Stimulated activated CD8-positive, alpha-beta memory T cell treated with anti-CD3 and anti-CD28 coated beads, Interleukin-2, amount 100 ng/mL, for 1 hour (primary cell): ENCODE results near the gene RAB12.

Experiments used
- DNase-seq, 2 donors: peaks; one replicate each; pipeline ENCODE4 v3.0.0-alpha.2; 2020; ENCODE audit warnings: low read depth in 2 of 2

Gene RAB12

DNA sequence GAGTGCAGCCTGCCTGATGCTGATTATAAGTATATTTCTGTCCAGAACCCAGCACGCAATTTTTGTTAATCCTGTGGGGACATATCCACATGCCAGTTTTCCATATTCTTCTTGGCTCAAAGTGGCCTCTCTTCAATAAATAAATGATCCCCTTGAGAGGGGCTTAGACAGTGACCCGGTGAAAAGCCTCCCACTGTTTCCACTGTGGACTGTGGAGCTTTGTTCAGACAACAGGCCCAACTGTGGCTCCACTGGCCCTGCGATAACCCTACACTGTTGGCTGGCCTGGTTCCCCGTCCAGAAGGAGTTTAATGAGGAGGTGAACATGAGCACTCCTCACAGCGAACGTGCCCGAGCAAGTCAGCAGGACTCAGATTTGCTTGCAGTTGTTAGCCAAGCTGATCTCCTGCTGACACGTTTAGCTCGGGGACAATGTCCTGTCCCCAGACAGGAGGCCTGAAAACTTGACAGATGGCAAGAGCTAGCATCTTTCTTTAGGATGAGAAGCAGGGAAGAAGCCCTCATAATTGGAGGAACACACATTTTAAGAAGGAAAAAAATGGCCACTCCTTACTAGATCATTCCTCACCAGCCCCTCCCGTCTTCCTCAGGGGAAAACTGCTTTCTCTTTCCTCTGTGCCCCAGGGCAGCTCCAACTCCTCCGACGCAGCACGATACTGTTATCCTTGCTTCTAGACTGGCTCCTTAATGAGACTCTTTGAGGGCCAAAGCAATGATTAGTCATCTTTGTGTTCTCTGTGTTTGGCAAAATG lies 76.1 kb downstream of the RAB12 start:
- DNase-seq = no peak

DNA sequence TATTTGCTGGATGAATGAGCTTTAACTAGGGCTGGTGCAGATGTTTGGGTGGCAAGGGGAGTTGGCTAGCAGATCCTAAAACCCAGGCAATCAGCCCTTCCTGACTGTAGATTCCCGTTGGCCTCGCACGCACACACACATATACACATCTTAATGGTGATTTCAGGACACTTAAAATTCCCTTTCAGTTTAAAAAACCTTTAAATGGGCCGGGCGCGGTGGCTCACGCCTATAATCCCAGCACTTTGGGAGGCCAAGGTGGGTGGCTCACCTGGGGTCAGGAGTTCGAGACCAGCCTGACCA lies 76.6 kb downstream of the RAB12 start:
- no peak for DNase-seq

DNA sequence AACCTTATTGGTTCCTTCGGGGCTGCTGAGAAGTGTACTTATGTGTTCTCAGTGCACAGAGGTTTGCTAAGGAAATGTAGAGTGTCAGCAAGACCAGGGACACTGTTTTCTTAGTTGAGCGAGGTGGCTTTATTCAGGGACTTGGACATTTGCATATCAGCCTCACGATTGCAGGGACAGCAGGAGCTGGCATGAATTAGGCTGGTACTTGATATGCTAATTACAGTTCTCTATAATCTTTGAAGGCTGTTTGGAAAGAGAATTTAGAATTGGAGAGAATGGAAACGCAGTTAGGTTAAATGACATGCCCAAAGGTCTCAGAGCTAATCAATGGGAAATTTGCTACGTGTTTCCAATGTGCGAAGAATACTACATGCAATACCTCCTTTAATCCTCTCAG lies 77.4 kb downstream of the RAB12 start:
- DNase-seq = no peak

DNA sequence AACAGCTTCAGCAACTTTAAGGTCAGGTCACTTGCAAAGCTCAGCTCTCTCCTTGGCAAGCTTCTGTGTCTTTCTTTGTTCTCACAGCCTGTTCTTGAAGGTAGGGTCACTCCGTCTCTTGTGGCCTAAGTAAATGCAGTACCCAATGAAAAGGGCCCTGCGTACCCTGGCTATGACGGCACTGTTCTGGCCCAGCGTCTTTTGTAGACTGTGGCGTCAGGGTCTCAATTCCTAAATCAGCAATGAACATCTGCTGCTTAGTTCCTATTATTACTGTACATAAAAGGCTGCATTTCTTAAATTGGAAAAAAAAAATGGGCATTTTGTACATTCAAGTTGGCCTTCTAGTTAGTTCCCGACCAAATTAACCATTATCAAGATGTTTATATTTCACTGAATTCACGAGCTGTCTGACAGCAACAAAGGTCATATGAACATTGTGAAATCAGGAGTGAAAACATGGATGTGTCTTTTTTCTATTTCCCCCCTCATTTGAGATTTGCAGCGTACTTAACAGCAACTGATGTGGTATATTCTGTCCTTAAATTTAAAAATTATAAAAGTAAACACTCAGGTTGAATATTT lies 79.1 kb downstream of the RAB12 start:
- no peak for DNase-seq

DNA sequence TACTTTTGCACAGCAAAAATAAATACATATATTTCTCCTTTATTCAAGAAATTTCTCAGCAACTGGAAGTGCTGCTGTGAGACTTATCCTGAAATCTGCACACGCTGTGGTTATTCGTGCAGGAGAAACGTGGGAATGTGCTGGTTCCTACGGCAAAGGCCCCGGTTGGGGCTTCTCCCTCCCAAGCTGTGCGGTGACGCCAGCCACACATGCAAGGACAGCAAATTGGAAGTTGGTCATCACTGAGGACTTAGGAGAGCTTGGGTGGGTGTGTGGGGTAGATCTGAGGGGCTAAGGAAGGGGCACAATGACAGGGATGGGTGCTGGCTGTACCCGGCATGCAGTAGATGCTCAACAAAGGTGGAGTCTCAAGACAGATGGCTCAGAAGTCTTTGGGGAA lies 79.6 kb downstream of the RAB12 start:
- no peak for DNase-seq
